IMR-90 (cell line): Measurements from ENCODE around the gene AGAP1. TPM values are rescaled to one million over a fixed set of nuclear protein-coding genes. Genes with fewer than 3 reads are reported as not detected.

Experiments used
- ATAC-seq: fragments of 200-7000 bp; cut with Tn5 transposase; 2 replicates; pipeline ENCODE4 v1.9.1; 2020; ENCODE audit warnings: low read depth, mild to moderate bottlenecking, moderate library complexity
- BruUV-seq: library from RNA; stranded (reverse); fragments of 400-500 nt; replicated peaks from 2 replicates; lab custom pipeline; 2021; lab: Mats Ljungman, UMichigan
- CTCF ChIA-PET: fragments of 300-600 bp; formaldehyde crosslinking; extraction: SDS; loops from one replicate; lab custom pipeline; 2021; ENCODE audit warnings: antibody characterized with exemption; lab: Yijun Ruan, JAX
- POLR2A ChIA-PET: fragments of 300-600 bp; sonication (Branson Sonifier 250); formaldehyde crosslinking; loops from one replicate; lab custom pipeline; 2022; ENCODE audit warnings: antibody characterized with exemption; ENCODE audit not compliant: unreplicated experiment; lab: Charles Lee
- DNase-seq: peaks from one replicate; pipeline ENCODE4 v3.0.0; 2013
- H2AFZ ChIP-seq: replicated peaks from 2 replicates; pipeline ENCODE3; 2013; ENCODE audit warnings: low read length, mild to moderate bottlenecking; ENCODE audit not compliant: poor library complexity
- H2AK5ac ChIP-seq: 2 replicates; pipeline ENCODE4 v1.6.1; 2013; ENCODE audit warnings: low read depth, low read length, inconsistent platforms
- H2AK9ac ChIP-seq: replicated peaks from 2 replicates; pipeline ENCODE3; 2013; ENCODE audit warnings: mild to moderate bottlenecking, low read depth, low read length, moderate library complexity; ENCODE audit not compliant: poor library complexity
- H2BK120ac ChIP-seq: 2 replicates; pipeline ENCODE4 v1.6.1; 2013; ENCODE audit warnings: low read depth, low read length, inconsistent platforms
- H2BK15ac ChIP-seq: 3 replicates; pipeline ENCODE4 v1.6.1; 2013; ENCODE audit warnings: low read depth, low read length, inconsistent platforms
- H2BK20ac ChIP-seq: 2 replicates; pipeline ENCODE4 v1.6.1; 2013; ENCODE audit warnings: low read depth, mild to moderate bottlenecking, inconsistent platforms, low read length, moderate library complexity
- H2BK5ac ChIP-seq: 2 replicates; pipeline ENCODE4 v1.6.1; 2013; ENCODE audit warnings: mild to moderate bottlenecking, low read depth, low read length, inconsistent platforms; ENCODE audit not compliant: poor library complexity, severe bottlenecking
- H3K14ac ChIP-seq: replicated peaks from 2 replicates; pipeline ENCODE4 v1.6.1; 2013; ENCODE audit warnings: low read depth, low read length, inconsistent platforms
- H3K18ac ChIP-seq: 2 replicates; pipeline ENCODE4 v1.6.1; 2013; ENCODE audit warnings: low read depth, low read length, control low read depth
- H3K23ac ChIP-seq: 2 replicates; pipeline ENCODE4 v1.6.1; 2013; ENCODE audit warnings: low read depth, low read length, inconsistent platforms
- H3K27ac ChIP-seq: 2 replicates; pipeline ENCODE4 v1.5.1; 2013; ENCODE audit warnings: mild to moderate bottlenecking, control low read depth, low read length; ENCODE audit not compliant: insufficient read depth
- H3K27me3 ChIP-seq: 2 replicates; pipeline ENCODE4 v1.6.1; 2013; ENCODE audit warnings: low read length; ENCODE audit not compliant: control insufficient read depth, insufficient read depth
- H3K36me3 ChIP-seq: 2 replicates; pipeline ENCODE4 v1.6.1; 2013; ENCODE audit warnings: low read length, mixed read lengths; ENCODE audit not compliant: control insufficient read depth, insufficient read depth
- H3K4ac ChIP-seq: 2 replicates; pipeline ENCODE4 v1.6.1; 2013; ENCODE audit warnings: low read depth, low read length, inconsistent platforms
- H3K4me1 ChIP-seq: 2 replicates; pipeline ENCODE4 v1.6.1; 2013; ENCODE audit warnings: low read length, mixed read lengths; ENCODE audit not compliant: control insufficient read depth, insufficient read depth
- H3K4me2 ChIP-seq: 2 replicates; pipeline ENCODE4 v1.6.1; 2013; ENCODE audit warnings: low read depth, mild to moderate bottlenecking, control low read depth, low read length, moderate library complexity
- H3K4me3 ChIP-seq: 2 replicates; pipeline ENCODE4 v1.5.1; 2013; ENCODE audit warnings: low read depth, mild to moderate bottlenecking, control low read depth, low read length, moderate library complexity; ENCODE audit not compliant: insufficient read depth
- H3K56ac ChIP-seq: 2 replicates; pipeline ENCODE4 v1.6.1; 2013; ENCODE audit warnings: low read length, inconsistent platforms; ENCODE audit not compliant: insufficient read depth; ENCODE audit errors: extremely low read depth
- H3K79me1 ChIP-seq, 2 experiments: 2 replicates each; pipeline ENCODE4 v1.6.1; 2013; ENCODE audit warnings: low read length in 2 of 2, inconsistent platforms in 1 of 2, low read depth in 1 of 2
- H3K9ac ChIP-seq: 2 replicates; pipeline ENCODE4 v1.6.1; 2013; ENCODE audit warnings: low read depth, low read length, control low read depth
- H3K9me1 ChIP-seq: 2 replicates; pipeline ENCODE4 v1.6.1; 2013; ENCODE audit warnings: low read length, inconsistent platforms; ENCODE audit not compliant: insufficient read depth
- H3K9me3 ChIP-seq: 2 replicates; pipeline ENCODE4 v1.6.1; 2013; ENCODE audit warnings: low read length; ENCODE audit not compliant: control insufficient read depth, insufficient read depth
- H4K20me1 ChIP-seq: 2 replicates; pipeline ENCODE4 v1.6.1; 2013; ENCODE audit warnings: low read length, inconsistent platforms; ENCODE audit not compliant: insufficient read depth
- H4K5ac ChIP-seq: 2 replicates; pipeline ENCODE4 v1.6.1; 2013; ENCODE audit warnings: mild to moderate bottlenecking, low read depth, low read length, control low read depth
- H4K8ac ChIP-seq, 2 experiments: 2 replicates each; pipeline ENCODE4 v1.6.1; 2013; ENCODE audit warnings: low read depth in 2 of 2, low read length in 2 of 2, control low read depth in 1 of 2, inconsistent platforms in 1 of 2
- H4K91ac ChIP-seq: 2 replicates; pipeline ENCODE4 v1.6.1; 2013; ENCODE audit warnings: low read depth, low read length, inconsistent platforms; ENCODE audit not compliant: insufficient read depth
- BHLHE40 ChIP-seq: fragments of 150-350 bp; IDR thresholded peaks from 2 replicates; pipeline ENCODE4 v1.6.1; 2016; ENCODE audit warnings: mild to moderate bottlenecking, low read depth, low read length
- CEBPB ChIP-seq: IDR thresholded peaks from 2 replicates; pipeline ENCODE4 v1.6.1; 2012; ENCODE audit warnings: low read depth, low read length, improper control_type of control experiment
- CHD1 ChIP-seq: IDR thresholded peaks from 2 replicates; pipeline ENCODE4 v1.6.1; 2012; ENCODE audit warnings: low read depth, low read length, improper control_type of control experiment
- CTCF ChIP-seq: conservative IDR thresholded peaks from 2 replicates; pipeline ENCODE4 v1.5.1; 2012; ENCODE audit warnings: mild to moderate bottlenecking, low read depth, low read length, improper control_type of control experiment
- FOS ChIP-seq: fragments of 150-350 bp; IDR thresholded peaks from 2 replicates; pipeline ENCODE4 v1.6.1; 2016; ENCODE audit warnings: low read depth, low read length
- MAFK ChIP-seq: IDR thresholded peaks from 2 replicates; pipeline ENCODE4 v1.6.1; 2012; ENCODE audit warnings: low read depth, low read length, improper control_type of control experiment
- MAZ ChIP-seq: IDR thresholded peaks from 2 replicates; pipeline ENCODE4 v1.6.1; 2012; ENCODE audit warnings: low read depth, mild to moderate bottlenecking, low read length, improper control_type of control experiment, moderate library complexity, borderline replicate concordance
- MXI1 ChIP-seq: IDR thresholded peaks from 2 replicates; pipeline ENCODE4 v1.6.1; 2012; ENCODE audit warnings: low read depth, mild to moderate bottlenecking, low read length, moderate library complexity, borderline replicate concordance
- NFE2L2 ChIP-seq: fragments of 150-350 bp; IDR thresholded peaks from 2 replicates; pipeline ENCODE4 v1.6.1; 2016; ENCODE audit warnings: low read depth, mild to moderate bottlenecking, low read length
- RAD21 ChIP-seq: IDR thresholded peaks from 2 replicates; pipeline ENCODE4 v1.6.1; 2012; ENCODE audit warnings: low read length, improper control_type of control experiment
- RCOR1 ChIP-seq: IDR thresholded peaks from 2 replicates; pipeline ENCODE4 v1.6.1; 2012; ENCODE audit warnings: mild to moderate bottlenecking, low read length, improper control_type of control experiment; ENCODE audit not compliant: insufficient replicate concordance
- RFX5 ChIP-seq: IDR thresholded peaks from 2 replicates; pipeline ENCODE4 v1.8.0; 2012; ENCODE audit warnings: low read depth, mild to moderate bottlenecking, low read length, moderate library complexity
- USF2 ChIP-seq: fragments of 150-350 bp; IDR thresholded peaks from 2 replicates; pipeline ENCODE4 v1.6.1; 2017; ENCODE audit warnings: mild to moderate bottlenecking, antibody characterized with exemption, low read length, low read depth
- WGBS, 2 experiments: methylation state at CpG; one replicate each; pipeline versions ENCODE4 v1.1.5 to v1.1.7; 2013; ENCODE audit warnings: missing lambda C conversion rate in 2 of 2; ENCODE audit not compliant: insufficient read length in 1 of 2; ENCODE audit errors: extremely low coverage in 2 of 2; 5-methylcytosine and 5-hydroxymethylcytosine counted together
- dilution Hi-C: fragments of 300-500 bp; cut with HindIII; formaldehyde crosslinking; loops from one replicate; pipeline ENCODE4 v1.14.3; 2018; ENCODE audit warnings: low sequenced_read_pairs; ENCODE audit not compliant: unreplicated experiment
- in situ Hi-C: fragments of 300-500 bp; cut with MboI; formaldehyde crosslinking; loops from 3 replicates; pipeline ENCODE4 v1.14.3; 2019; ENCODE audit warnings: low sequenced_read_pairs, inconsistent platforms, mixed read lengths
- intact Hi-C: fragments of 100-400 bp; cut with micrococcal nuclease; formaldehyde crosslinking; loops from 2 replicates; pipeline ENCODE4 v1.10.0; 2022
- polyA plus RNA-seq, 3 experiments: library from polyadenylated mRNA; depleted of rRNA; stranded (reverse); fragments of >200 nt; gene quantifications; 2 replicates each; pipeline ENCODE4 v1.2.3, GENCODE V29; 2012; ENCODE audit warnings: low replicate concordance in 1 of 3
- total RNA-seq: library from RNA; depleted of rRNA; stranded (reverse); fragments of >200 nt; gene quantifications from 2 replicates; pipeline ENCODE4 v1.2.3, GENCODE V29; 2012

AGAP1 gene
- total and polyA plus RNA-seq, 2 of the 4 experiments (the other 2 are of a cell fraction) = 15.1 to 16.4 TPM

GRCh38 chr2:235570966-235571692, 77.3 kb downstream of the AGAP1 start (continued):
- TF ChIP-seq BHLHE40 = no peak

GRCh38 chr2:235572592-235572991, 78.7 kb downstream of the AGAP1 start:
- Histone ChIP-seq H3K23ac (no peak overlapping the region), H3K18ac (no peak overlapping the region), H4K20me1 (peaks cover 72% of the 10 kb centered on the region), H3K27ac (no peak overlapping the region), H3K36me3 (no peaks in the 10 kb centered on the region), H4K5ac (no peak overlapping the region), H3K4me2 (no peak overlapping the region), H3K9me1 (peaks cover 16% of the 10 kb centered on the region), H2AK5ac (no peak overlapping the region), H3K9me3 (peaks cover 9% of the 10 kb centered on the region), H2BK20ac (no peak overlapping the region), H2AFZ (no peak overlapping the region), H3K4me3 (no peak overlapping the region), H2AK9ac (no peak overlapping the region), H2BK120ac (no peak overlapping the region), H3K56ac (no peak overlapping the region), H3K27me3 (no peaks in the 10 kb centered on the region), H2BK5ac (no peak overlapping the region), H3K14ac (no peak overlapping the region), H3K79me1 (peaks cover 36 to 80% of the 10 kb centered on the region in 2 experiments), H4K91ac (no peak overlapping the region), H3K9ac (no peak overlapping the region), H3K4me1 (peaks cover 9% of the 10 kb centered on the region; the same call in 1 of the 2 replicates), H2BK15ac (no peak overlapping the region), H3K4ac (no peak overlapping the region), H4K8ac (no peak overlapping the region)
- DNase-seq (no peak), ATAC-seq (no peak)
- WGBS, 2 experiments = 86% methylated on average over 3 of the region's 7 CpGs; no CpG with 5 or more reads in 1 of the 2 experiments
- POLR2A ChIA-PET = no interaction called here
- intact Hi-C loops = loop anchor here (5.0 kb wide), 1 partner anchor 70 kb away; no protein-coding TSS in a partner anchor
- in situ Hi-C loops = no loop called here
- dilution Hi-C loops = no loop called here
- CTCF ChIA-PET = interaction anchor here (1.1 kb wide), 1 partner anchor 11 kb away, joined by 3 read pairs; no protein-coding TSS in a partner anchor
- no TSS peak for BruUV-seq
- TF ChIP-seq RAD21 = no peak
- TF ChIP-seq CHD1 = no peak
- TF ChIP-seq FOS = no peak
- TF ChIP-seq CEBPB = no peak
- TF ChIP-seq RFX5 = no peak
- TF ChIP-seq MAFK = no peak
- no peak for TF ChIP-seq MAZ
- TF ChIP-seq BHLHE40 = no peak
- TF ChIP-seq MXI1 = no peak
- TF ChIP-seq CTCF = no peak
- TF ChIP-seq RCOR1 = no peak
- TF ChIP-seq USF2 = no peak
- TF ChIP-seq NFE2L2 = no peak
